K562 (cell line): ENCODE results near the gene ENG. TPM values are rescaled to one million over a fixed set of nuclear protein-coding genes. Genes with fewer than 3 reads are reported as not detected.

Experiments used
- ETV1 ChIP-seq: fragments of 450-650 bp; conservative IDR thresholded peaks from 2 replicates; pipeline ENCODE4 v1.6.1; 2016; ENCODE audit warnings: missing genetic modification characterization, control low read depth, low read depth, missing compliant biosample characterization
- JUND ChIP-seq, 2 experiments: IDR thresholded peaks; 2 replicates in 1 of 2; 3 replicates in 1 of 2; pipeline ENCODE4 v1.6.1; 2011; ENCODE audit warnings: borderline replicate concordance in 2 of 2, low read depth in 2 of 2, low read length in 2 of 2, improper control_type of control experiment in 1 of 2, missing biosample characterization in 1 of 2, missing genetic modification characterization in 1 of 2, missing genetic modification reagents in 1 of 2
- MED1 ChIP-seq: sonication (generic); formaldehyde crosslinking; IDR thresholded peaks from 2 replicates; pipeline ENCODE4 v1.8.1; 2023; ENCODE audit warnings: missing genetic modification reagents, borderline replicate concordance
- NR1H2 ChIP-seq: sonication (generic); formaldehyde crosslinking; IDR thresholded peaks from 2 replicates; pipeline ENCODE4 v1.4.0; 2020; ENCODE audit warnings: mild to moderate bottlenecking, missing genetic modification reagents
- NUFIP1 ChIP-seq: fragments of 450-650 bp; IDR thresholded peaks from 2 replicates; pipeline ENCODE4 v1.6.1; 2018; ENCODE audit not compliant: partially characterized antibody
- PHF8 ChIP-seq: fragments of 200-600 bp; sonication (generic); IDR thresholded peaks from 2 replicates; pipeline ENCODE4 v1.6.1; 2012; ENCODE audit warnings: mixed run types, mild to moderate bottlenecking, inconsistent platforms, low read length, moderate library complexity, borderline replicate concordance
- POLR2B ChIP-seq: fragments of 450-650 bp; IDR thresholded peaks from 2 replicates; pipeline ENCODE4 v1.6.1; 2018; ENCODE audit warnings: low read depth; ENCODE audit not compliant: partially characterized antibody
- SMAD4 ChIP-seq: fragments of 250-450 bp; sonication (Bioruptor Pico); conservative IDR thresholded peaks from 2 replicates; pipeline ENCODE4 v1.8.0; 2021; ENCODE audit warnings: inconsistent platforms, mild to moderate bottlenecking, moderate library complexity
- SMC3 ChIP-seq: conservative IDR thresholded peaks from 2 replicates; pipeline ENCODE4 v1.6.1; 2011; ENCODE audit warnings: low read depth, low read length, improper control_type of control experiment; ENCODE audit not compliant: insufficient read depth
- TEAD2 ChIP-seq: fragments of 450-650 bp; IDR thresholded peaks from 2 replicates; pipeline ENCODE4 v1.6.1; 2016; ENCODE audit warnings: missing genetic modification characterization, control low read depth, missing compliant biosample characterization
- ZNF586 ChIP-seq: fragments of 450-650 bp; formaldehyde crosslinking; conservative IDR thresholded peaks from 2 replicates; pipeline ENCODE4 v1.4.0; 2020; ENCODE audit warnings: mild to moderate bottlenecking, moderate library complexity
- polyA plus RNA-seq, 8 experiments: library from polyadenylated mRNA; depleted of rRNA in 4 of 8; stranded (reverse) in 5 of 8; unstranded in 3 of 8; fragments of >200 nt; fragmentation: Nextera tagmentation in 2 of 8; fragmentation: Illumina TruSeq in 1 of 8; extraction: Ambion mirVana in 2 of 8; extraction: Trizol in 1 of 8; gene quantifications; 2 replicates each; pipeline versions ENCODE4 v1.2.1 to v1.2.3, GENCODE V29; 2011 to 2014; ENCODE audit warnings: inconsistent platforms in 1 of 8, missing spikeins in 1 of 8
- total RNA-seq, 7 experiments: library from RNA; depleted of rRNA in 6 of 7; stranded (reverse); fragments of >200 nt in 6 of 7; fragmentation: Illumina TruSeq in 2 of 7; extraction: Trizol in 2 of 7; gene quantifications; 2 replicates each; pipeline versions ENCODE4 v1.2.1 to v1.2.3, GENCODE V29; 2011 to 2021; ENCODE audit warnings: low replicate concordance in 1 of 7
- TF ChIP-seq, protein P1 (sequence below): fragments of 250-450 bp; sonication (Bioruptor Pico); IDR thresholded peaks from 2 replicates; pipeline ENCODE4 v1.4.0; 2020; ENCODE audit warnings: mild to moderate bottlenecking
- TF ChIP-seq, protein P2 (sequence below), 2 experiments: fragments of 450-650 bp; IDR thresholded peaks; 2 replicates each; pipeline ENCODE4 v1.6.1; 2016
- TF ChIP-seq, protein P3 (sequence below): sonication (generic); formaldehyde crosslinking; IDR thresholded peaks from 2 replicates; pipeline ENCODE4 v1.8.0; 2023; ENCODE audit warnings: mild to moderate bottlenecking, missing genetic modification reagents
- TF ChIP-seq, protein P4 (sequence below): sonication (generic); formaldehyde crosslinking; IDR thresholded peaks from 2 replicates; pipeline ENCODE4 v1.8.1; 2022; ENCODE audit warnings: missing genetic modification reagents

ENG gene
- total and polyA plus RNA-seq, 9 of the 15 experiments (the other 6 are each of a cell fraction or from before 2014, with no cell fraction given), result 0.04 to 0.40 (median 0.14) TPM; not detected in 1

DNA sequence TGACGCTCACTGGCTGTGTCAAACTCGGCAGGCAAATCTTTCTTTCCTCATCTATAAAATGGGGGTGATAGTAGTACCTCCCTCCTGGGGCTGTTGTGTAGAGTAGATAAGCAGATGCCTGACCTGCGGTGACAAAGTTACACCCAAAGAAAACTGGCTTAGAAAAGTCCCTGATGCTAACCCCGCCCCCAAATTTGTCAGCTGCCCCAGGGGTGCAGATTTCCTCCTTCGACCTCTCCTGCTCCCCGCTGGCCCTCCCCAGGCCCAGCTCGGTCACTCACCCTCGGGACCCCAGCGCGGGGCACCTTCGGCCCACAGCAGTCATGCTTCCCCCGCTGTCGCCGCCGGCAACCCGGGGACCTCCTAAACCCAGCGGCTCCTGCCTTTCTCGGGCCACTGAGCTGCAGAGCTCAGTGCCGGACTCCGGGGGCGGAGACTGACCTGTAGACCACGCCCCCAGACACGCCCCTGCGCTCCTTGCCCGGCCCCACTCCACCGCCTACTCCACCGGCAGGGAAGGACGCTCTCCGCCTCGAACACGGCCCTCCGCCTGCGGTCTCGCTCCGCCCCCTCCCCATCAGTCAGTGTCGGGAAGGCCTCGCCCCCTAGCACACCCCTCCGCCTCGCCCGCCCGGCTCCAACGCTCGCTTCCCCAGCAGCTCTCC, 83.4 kb downstream of the ENG start (continued):
- TF ChIP-seq, protein P1, sequence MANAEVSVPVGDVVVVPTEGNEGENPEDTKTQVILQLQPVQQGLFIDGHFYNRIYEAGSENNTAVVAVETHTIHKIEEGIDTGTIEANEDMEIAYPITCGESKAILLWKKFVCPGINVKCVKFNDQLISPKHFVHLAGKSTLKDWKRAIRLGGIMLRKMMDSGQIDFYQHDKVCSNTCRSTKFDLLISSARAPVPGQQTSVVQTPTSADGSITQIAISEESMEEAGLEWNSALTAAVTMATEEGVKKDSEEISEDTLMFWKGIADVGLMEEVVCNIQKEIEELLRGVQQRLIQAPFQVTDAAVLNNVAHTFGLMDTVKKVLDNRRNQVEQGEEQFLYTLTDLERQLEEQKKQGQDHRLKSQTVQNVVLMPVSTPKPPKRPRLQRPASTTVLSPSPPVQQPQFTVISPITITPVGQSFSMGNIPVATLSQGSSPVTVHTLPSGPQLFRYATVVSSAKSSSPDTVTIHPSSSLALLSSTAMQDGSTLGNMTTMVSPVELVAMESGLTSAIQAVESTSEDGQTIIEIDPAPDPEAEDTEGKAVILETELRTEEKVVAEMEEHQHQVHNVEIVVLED, result no peak
- TF ChIP-seq, protein P2, sequence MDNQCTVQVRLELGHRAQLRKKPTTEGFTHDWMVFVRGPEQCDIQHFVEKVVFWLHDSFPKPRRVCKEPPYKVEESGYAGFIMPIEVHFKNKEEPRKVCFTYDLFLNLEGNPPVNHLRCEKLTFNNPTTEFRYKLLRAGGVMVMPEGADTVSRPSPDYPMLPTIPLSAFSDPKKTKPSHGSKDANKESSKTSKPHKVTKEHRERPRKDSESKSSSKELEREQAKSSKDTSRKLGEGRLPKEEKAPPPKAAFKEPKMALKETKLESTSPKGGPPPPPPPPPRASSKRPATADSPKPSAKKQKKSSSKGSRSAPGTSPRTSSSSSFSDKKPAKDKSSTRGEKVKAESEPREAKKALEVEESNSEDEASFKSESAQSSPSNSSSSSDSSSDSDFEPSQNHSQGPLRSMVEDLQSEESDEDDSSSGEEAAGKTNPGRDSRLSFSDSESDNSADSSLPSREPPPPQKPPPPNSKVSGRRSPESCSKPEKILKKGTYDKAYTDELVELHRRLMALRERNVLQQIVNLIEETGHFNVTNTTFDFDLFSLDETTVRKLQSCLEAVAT (IDR thresholded peaks at IDR 0.05), result peak in 1 of 2 experiments; percentile 60; a peak in 1 of 4 replicates
- TF ChIP-seq ZNF586 (CRISPR knock-in tag) (no peak), SMAD4 (CRISPR knock-in tag) (no peak), TEAD2 (tag) (no peak), ETV1 (tag) (no peak), NUFIP1 (no peak), JUND (IDR thresholded peaks at IDR 0.05; ENCODE audit: borderline replicate concordance, low read depth, low read length) (peak; percentile 8), JUND (tag; IDR thresholded peaks at IDR 0.05; ENCODE audit: borderline replicate concordance, low read depth, low read length) (no peak; the same call in 2 of the 3 replicates), POLR2B (no peak), MED1 (CRISPR knock-in tag) (no peak), SMC3 (no peak), NR1H2 (CRISPR knock-in tag) (no peak), PHF8 (peak; percentile 54; the same call in 1 of the 2 replicates)
- TF ChIP-seq, protein P3, sequence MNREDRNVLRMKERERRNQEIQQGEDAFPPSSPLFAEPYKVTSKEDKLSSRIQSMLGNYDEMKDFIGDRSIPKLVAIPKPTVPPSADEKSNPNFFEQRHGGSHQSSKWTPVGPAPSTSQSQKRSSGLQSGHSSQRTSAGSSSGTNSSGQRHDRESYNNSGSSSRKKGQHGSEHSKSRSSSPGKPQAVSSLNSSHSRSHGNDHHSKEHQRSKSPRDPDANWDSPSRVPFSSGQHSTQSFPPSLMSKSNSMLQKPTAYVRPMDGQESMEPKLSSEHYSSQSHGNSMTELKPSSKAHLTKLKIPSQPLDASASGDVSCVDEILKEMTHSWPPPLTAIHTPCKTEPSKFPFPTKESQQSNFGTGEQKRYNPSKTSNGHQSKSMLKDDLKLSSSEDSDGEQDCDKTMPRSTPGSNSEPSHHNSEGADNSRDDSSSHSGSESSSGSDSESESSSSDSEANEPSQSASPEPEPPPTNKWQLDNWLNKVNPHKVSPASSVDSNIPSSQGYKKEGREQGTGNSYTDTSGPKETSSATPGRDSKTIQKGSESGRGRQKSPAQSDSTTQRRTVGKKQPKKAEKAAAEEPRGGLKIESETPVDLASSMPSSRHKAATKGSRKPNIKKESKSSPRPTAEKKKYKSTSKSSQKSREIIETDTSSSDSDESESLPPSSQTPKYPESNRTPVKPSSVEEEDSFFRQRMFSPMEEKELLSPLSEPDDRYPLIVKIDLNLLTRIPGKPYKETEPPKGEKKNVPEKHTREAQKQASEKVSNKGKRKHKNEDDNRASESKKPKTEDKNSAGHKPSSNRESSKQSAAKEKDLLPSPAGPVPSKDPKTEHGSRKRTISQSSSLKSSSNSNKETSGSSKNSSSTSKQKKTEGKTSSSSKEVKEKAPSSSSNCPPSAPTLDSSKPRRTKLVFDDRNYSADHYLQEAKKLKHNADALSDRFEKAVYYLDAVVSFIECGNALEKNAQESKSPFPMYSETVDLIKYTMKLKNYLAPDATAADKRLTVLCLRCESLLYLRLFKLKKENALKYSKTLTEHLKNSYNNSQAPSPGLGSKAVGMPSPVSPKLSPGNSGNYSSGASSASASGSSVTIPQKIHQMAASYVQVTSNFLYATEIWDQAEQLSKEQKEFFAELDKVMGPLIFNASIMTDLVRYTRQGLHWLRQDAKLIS (CRISPR knock-in tag), result no peak
- TF ChIP-seq, protein P4, sequence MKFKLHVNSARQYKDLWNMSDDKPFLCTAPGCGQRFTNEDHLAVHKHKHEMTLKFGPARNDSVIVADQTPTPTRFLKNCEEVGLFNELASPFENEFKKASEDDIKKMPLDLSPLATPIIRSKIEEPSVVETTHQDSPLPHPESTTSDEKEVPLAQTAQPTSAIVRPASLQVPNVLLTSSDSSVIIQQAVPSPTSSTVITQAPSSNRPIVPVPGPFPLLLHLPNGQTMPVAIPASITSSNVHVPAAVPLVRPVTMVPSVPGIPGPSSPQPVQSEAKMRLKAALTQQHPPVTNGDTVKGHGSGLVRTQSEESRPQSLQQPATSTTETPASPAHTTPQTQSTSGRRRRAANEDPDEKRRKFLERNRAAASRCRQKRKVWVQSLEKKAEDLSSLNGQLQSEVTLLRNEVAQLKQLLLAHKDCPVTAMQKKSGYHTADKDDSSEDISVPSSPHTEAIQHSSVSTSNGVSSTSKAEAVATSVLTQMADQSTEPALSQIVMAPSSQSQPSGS (CRISPR knock-in tag), result no peak
